GM18502 (cell line): ENCODE measurements around the gene WDR6.

ENCODE experiments used
- ATAC-seq: cut with Tn5 transposase; IDR thresholded peaks from one replicate; pipeline ENCODE4 v1.9.1; 2021; ENCODE audit warnings: mild to moderate bottlenecking; ENCODE audit not compliant: unreplicated experiment, poor library complexity

Gene WDR6

GRCh38 chr3:49013738-49014660, 6.8 kb downstream of the WDR6 start:
- ATAC-seq = no peak

GRCh38 chr3:49015072-49015471, 7.9 kb downstream of the WDR6 start:
- ATAC-seq = no peak

- ATAC-seq = no peak
Observed at GRCh38 chr3:49015765-49016164, 8.6 kb downstream of the WDR6 start.

- ATAC-seq = no peak
Observed at GRCh38 chr3:49016414-49017228, 9.4 kb downstream of the WDR6 start.

DNA sequence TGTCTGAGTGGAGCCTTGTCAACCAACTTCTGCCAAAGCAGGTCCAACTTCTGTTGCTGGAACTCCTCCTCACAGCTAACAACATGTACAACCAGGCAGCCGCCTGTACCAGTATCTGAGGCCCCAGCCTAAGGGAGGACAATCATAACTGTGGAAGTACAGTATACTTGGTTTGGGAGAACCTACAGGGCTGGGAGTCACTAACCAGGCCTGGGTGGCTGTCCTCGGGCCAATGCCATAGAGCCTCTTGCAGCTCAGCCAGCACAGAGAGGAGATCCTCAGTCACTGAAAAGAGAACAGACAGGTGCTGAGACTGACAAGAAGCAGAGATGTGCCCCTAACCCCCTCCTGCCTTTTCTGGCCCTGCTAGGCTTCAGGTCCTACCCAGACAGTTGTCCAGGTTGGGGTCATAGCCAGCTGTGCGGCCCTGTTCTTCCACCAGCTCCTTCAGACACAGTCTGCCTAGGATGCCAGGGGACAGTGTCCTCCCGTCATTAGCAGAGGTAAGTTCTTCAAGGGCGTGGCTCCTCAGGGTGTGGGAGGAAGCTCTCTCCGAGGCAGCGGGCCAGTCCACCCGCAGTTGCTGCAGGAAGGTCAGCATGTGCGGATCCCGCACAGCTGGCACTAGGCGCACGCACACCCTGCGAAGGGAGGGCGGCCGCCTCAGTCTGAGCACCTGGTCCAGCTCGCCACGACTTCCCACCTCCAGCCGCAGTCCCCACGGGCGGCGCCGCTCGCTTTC, 10.2 kb downstream of the WDR6 start:
- ATAC-seq = no peak

- ATAC-seq = no peak
Observed at GRCh38 chr3:49017971-49018706, 10.9 kb downstream of the WDR6 start, which contains the start of gene DALRD3. Gene DALRD3, minus strand, starts transcription at chr3:49018580. Its CDS starts 16 bp downstream, at chr3:49018564.

GRCh38 chr3:49018707-49019006, 11.5 kb downstream of the WDR6 start:
- ATAC-seq = no peak

DNA sequence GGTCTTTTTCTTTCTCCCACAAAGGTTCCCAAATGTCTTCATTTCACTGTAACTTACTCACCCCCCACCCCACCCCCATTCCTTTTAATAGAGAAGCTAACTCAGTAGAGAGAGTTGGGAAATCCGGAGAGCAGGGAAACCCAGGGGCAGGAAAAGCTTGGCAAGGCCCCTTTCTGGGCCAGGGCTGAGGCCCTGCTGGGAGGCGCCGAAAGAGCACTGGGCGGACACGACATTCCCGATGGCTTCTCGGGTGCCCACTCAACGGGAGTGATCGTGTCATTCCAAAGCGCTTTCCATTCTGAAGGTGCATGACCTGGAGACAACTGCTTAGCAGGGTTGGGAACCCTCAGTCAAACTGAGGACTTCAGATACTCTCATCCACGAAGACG, 12.7 kb downstream of the WDR6 start:
- ATAC-seq = no peak

DNA sequence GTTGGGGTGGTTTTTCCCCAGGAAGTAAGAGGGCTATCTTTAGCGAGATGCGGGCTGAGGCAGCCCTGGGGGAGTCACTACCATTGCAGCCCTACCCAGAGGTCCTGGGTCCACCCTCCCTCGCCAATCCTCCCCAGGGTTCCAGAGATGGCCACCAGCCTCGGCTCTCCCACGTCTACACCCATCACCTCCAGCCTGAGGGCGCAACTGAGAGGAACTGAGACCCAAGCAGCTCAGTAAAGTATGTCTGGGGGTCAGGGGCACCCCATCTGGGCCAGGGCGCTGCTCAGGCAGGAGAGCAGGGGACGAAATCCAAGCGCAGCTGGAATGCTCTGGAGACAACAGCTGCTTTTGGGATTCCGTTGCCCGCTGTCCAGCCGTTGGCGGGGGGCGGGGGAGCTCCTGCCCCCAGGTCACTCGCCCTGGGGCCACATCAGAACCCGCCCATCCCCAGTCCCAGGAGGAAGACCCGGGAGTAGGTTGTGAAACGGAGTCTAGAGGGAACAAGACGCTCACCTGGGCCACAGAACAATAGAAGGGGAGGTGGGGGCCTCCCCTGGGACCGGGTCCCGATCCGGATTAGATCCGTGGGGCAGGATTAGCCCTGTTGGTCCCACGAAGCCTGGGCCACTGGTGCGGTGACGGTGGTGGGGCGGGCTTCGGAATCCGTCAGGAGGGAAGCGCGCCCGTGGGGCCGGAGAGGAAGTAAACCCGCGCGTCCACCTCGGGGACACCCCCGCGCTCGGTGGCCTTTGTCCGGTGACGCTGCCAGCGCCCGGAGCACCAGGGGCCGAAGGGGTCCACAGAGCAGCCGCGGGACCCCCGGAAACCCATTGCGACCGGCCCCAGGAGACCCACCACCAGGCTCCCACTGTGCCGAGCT, 13.4 kb downstream of the WDR6 start:
- peak; percentile 4 for ATAC-seq

- ATAC-seq = peak; percentile 63
Observed at GRCh38 chr3:49021213-49021812, 14.1 kb downstream of the WDR6 start.

GRCh38 chr3:49021813-49022687, 14.9 kb downstream of the WDR6 start, which contains the start of gene NDUFAF3:
Gene NDUFAF3, plus strand, starts transcription at chr3:49022121. Its CDS starts 24 bp downstream, at chr3:49022145.
- peak; percentile 59 for ATAC-seq

GRCh38 chr3:49022688-49023171, 15.5 kb downstream of the WDR6 start:
- no peak for ATAC-seq

- no peak for ATAC-seq
Observed at GRCh38 chr3:49023775-49024174, 16.6 kb downstream of the WDR6 start.

GRCh38 chr3:49024449-49024848, 17.3 kb downstream of the WDR6 start:
- ATAC-seq = no peak

GRCh38 chr3:49025005-49025792, 18.0 kb downstream of the WDR6 start:
- ATAC-seq = no peak

GRCh38 chr3:49025793-49026520, 18.8 kb downstream of the WDR6 start:
- ATAC-seq = no peak
